Panc1 (cell line): Measurements from ENCODE around the gene S1PR3. TPM values are rescaled to one million over a fixed set of nuclear protein-coding genes. Genes with fewer than 3 reads are reported as not detected.

ENCODE experiments used
- ATAC-seq: fragments of 200-7000 bp; cut with Tn5 transposase; 2 replicates; pipeline ENCODE4 v1.9.1; 2020; ENCODE audit warnings: mild to moderate bottlenecking, moderate library complexity
- BruUV-seq: library from RNA; stranded (reverse); fragments of 400-500 nt; replicated peaks from 2 replicates; lab custom pipeline; 2021; lab: Mats Ljungman, UMichigan
- CTCF ChIA-PET: fragments of 300-600 bp; sonication (Branson Sonifier 250); formaldehyde crosslinking; loops from one replicate; lab custom pipeline; 2022; ENCODE audit warnings: antibody characterized with exemption; lab: Charles Lee
- POLR2A ChIA-PET: fragments of 300-600 bp; sonication (Branson Sonifier 250); formaldehyde crosslinking; loops from one replicate; lab custom pipeline; 2022; ENCODE audit warnings: antibody characterized with exemption; lab: Charles Lee
- DNase-seq: peaks from one replicate; pipeline ENCODE4 v3.0.0-alpha.2; 2010; ENCODE audit warnings: low read depth, low spot score
- H3K27ac ChIP-seq: 2 replicates; pipeline ENCODE4 v1.5.1; 2011; ENCODE audit warnings: mild to moderate bottlenecking, low read length, inconsistent platforms
- H3K27me3 ChIP-seq: fragments of 200-500 bp; sonication (Bioruptor generic); 2 replicates; pipeline ENCODE4 v1.6.0; 2014; ENCODE audit warnings: low read length, inconsistent platforms; ENCODE audit not compliant: control insufficient read depth, insufficient read depth
- H3K36me3 ChIP-seq: fragments of 200-500 bp; sonication (Bioruptor generic); 2 replicates; pipeline ENCODE4 v1.5.1; 2014; ENCODE audit warnings: inconsistent platforms, mild to moderate bottlenecking, low read length, moderate library complexity; ENCODE audit not compliant: control insufficient read depth, insufficient read depth
- H3K4me1 ChIP-seq: 2 replicates; pipeline ENCODE4 v1.5.1; 2011; ENCODE audit warnings: inconsistent platforms, mild to moderate bottlenecking, low read length, moderate library complexity; ENCODE audit not compliant: control insufficient read depth, insufficient read depth
- H3K4me3 ChIP-seq, 2 experiments: 2 replicates each; pipeline ENCODE4 v1.5.1; 2011 to 2012; ENCODE audit warnings: low read depth in 2 of 2, low read length in 2 of 2, mild to moderate bottlenecking in 2 of 2, inconsistent platforms in 1 of 2, moderate library complexity in 1 of 2
- H3K9me3 ChIP-seq: fragments of 200-500 bp; sonication (Bioruptor generic); 2 replicates; pipeline ENCODE4 v1.5.1; 2014; ENCODE audit warnings: low read depth, mild to moderate bottlenecking, inconsistent platforms, low read length, moderate library complexity; ENCODE audit not compliant: control insufficient read depth, insufficient read depth
- CTCF ChIP-seq: fragments of 450-650 bp; IDR thresholded peaks from 2 replicates; pipeline ENCODE4 v1.5.1; 2017; ENCODE audit warnings: mild to moderate bottlenecking
- POLR2AphosphoS5 ChIP-seq: IDR thresholded peaks from 2 replicates; pipeline ENCODE4 v1.6.1; 2012; ENCODE audit warnings: mild to moderate bottlenecking, low read depth, low read length, moderate library complexity
- REST ChIP-seq, 2 experiments: IDR thresholded peaks; 2 replicates each; pipeline ENCODE4 v1.6.1; 2011 to 2012; ENCODE audit warnings: low read depth in 2 of 2, control low read depth in 1 of 2, low read length in 1 of 2, mild to moderate bottlenecking in 1 of 2, moderate library complexity in 1 of 2; ENCODE audit not compliant: insufficient read depth in 1 of 2
- SIN3A ChIP-seq: IDR thresholded peaks from 2 replicates; pipeline ENCODE4 v1.6.1; 2012; ENCODE audit warnings: low read depth, mild to moderate bottlenecking, low read length, moderate library complexity, borderline replicate concordance; ENCODE audit not compliant: insufficient read depth
- TCF7L2 ChIP-seq: IDR thresholded peaks from 2 replicates; pipeline ENCODE4 v1.6.1; 2011; ENCODE audit warnings: mild to moderate bottlenecking, low read depth, low read length, inconsistent platforms
- in situ Hi-C: cut with HindIII; loops from 2 replicates; pipeline ENCODE4 v1.10.0; 2016; ENCODE audit warnings: low sequenced_read_pairs, low pct_unique_long_range_greater_than_20kb
- intact Hi-C: fragments of 100-400 bp; cut with micrococcal nuclease; formaldehyde crosslinking; loops from one replicate; pipeline ENCODE4 v1.10.0; 2022; ENCODE audit not compliant: unreplicated experiment
- total RNA-seq: library from RNA; stranded (reverse); gene quantifications from one replicate; pipeline ENCODE4 v1.2.1, GENCODE V29; 2021; ENCODE audit not compliant: unreplicated experiment

Gene S1PR3
- total RNA-seq, 1 experiment from 2014 or later = 8.1 TPM

- in situ Hi-C loops (no loop called here), intact Hi-C loops (no loop called here)
Measured at GRCh38 chr9:88985616-88986015, 5.7 kb upstream of the S1PR3 start.

GRCh38 chr9:88986776-88987175, 4.5 kb upstream of the S1PR3 start:
- ATAC-seq (no peak), DNase-seq (no peak)
- no peaks in the 10 kb centered on the region for H3K4me1 ChIP-seq
- H3K9me3 ChIP-seq = no peaks in the 10 kb centered on the region
- POLR2A ChIA-PET = interaction anchor here (0.6 kb wide), 1 partner anchor 11 kb away, joined by 4 read pairs; no protein-coding TSS in a partner anchor
- CTCF ChIA-PET = no interaction called here
- BruUV-seq = no TSS peak
- H3K36me3 ChIP-seq = no peaks in the 10 kb centered on the region
- no peak overlapping the region for H3K4me3 ChIP-seq
- no peak overlapping the region for H3K27ac ChIP-seq
- H3K27me3 ChIP-seq = no peaks in the 10 kb centered on the region
- intact Hi-C loops = no loop called here
- in situ Hi-C loops = no loop called here
- TF ChIP-seq TCF7L2 (no peak), SIN3A (no peak), CTCF (no peak), REST (IDR thresholded peaks at IDR 0.05; ENCODE audit: insufficient read depth in 1 of 2, low read depth in 2 of 2, low read length in 1 of 2) (no peak), POLR2AphosphoS5 (no peak)

More at GRCh38 chr9:88985616-88986015, 5.7 kb upstream of the S1PR3 start:
- no TSS peak for BruUV-seq
- Histone ChIP-seq H3K27me3 (no peaks in the 10 kb centered on the region), H3K4me3 (no peak overlapping the region), H3K9me3 (no peaks in the 10 kb centered on the region), H3K4me1 (no peaks in the 10 kb centered on the region), H3K27ac (no peak overlapping the region), H3K36me3 (no peaks in the 10 kb centered on the region)
- no peak for TF ChIP-seq REST (IDR thresholded peaks at IDR 0.05; ENCODE audit: insufficient read depth in 1 of 2, low read depth in 2 of 2, low read length in 1 of 2)
- ChIA-PET POLR2A (no interaction called here), CTCF (no interaction called here)
- DNase-seq (no peak), ATAC-seq (no peak)
